H1 (cell line): Measurements from ENCODE around the gene CBLN1. TPM values are rescaled to one million over a fixed set of nuclear protein-coding genes. Genes with fewer than 3 reads are reported as not detected.

Source experiments
- CTCF ChIA-PET: fragments of 300-600 bp; sonication (Branson Sonifier 250); formaldehyde crosslinking; loops from one replicate; lab custom pipeline; 2021; ENCODE audit not compliant: partially characterized antibody; lab: Charles Lee
- POLR2A ChIA-PET: fragments of 300-600 bp; sonication (Branson Sonifier 250); formaldehyde crosslinking; loops from one replicate; lab custom pipeline; 2021; ENCODE audit warnings: inconsistent platforms; ENCODE audit not compliant: partially characterized antibody; lab: Charles Lee
- DNase-seq, 2 experiments: peaks; one replicate each; pipeline versions ENCODE4 v3.0.0 to v3.0.0-alpha.2; 2010 to 2022; ENCODE audit warnings: low spot score in 2 of 2, low read depth in 1 of 2, mixed read lengths in 1 of 2
- FAIRE-seq: peaks from 2 replicates; lab custom pipeline; 2011; peaks lifted over from hg19 to GRCh38; lab: Jason Lieb, UNC
- H2AFZ ChIP-seq: 2 replicates; pipeline ENCODE4 v1.8.1; 2012; ENCODE audit warnings: low read length, inconsistent platforms
- H2AK5ac ChIP-seq: 2 replicates; pipeline ENCODE4 v1.6.1; 2013; ENCODE audit warnings: low read depth, low read length
- H2BK120ac ChIP-seq: replicated peaks from 2 replicates; pipeline ENCODE3; 2013; ENCODE audit warnings: low read depth, low read length, inconsistent platforms
- H2BK12ac ChIP-seq: 2 replicates; pipeline ENCODE4 v1.6.1; 2013; ENCODE audit warnings: low read depth, low read length
- H2BK15ac ChIP-seq: 2 replicates; pipeline ENCODE4 v1.6.1; 2013; ENCODE audit warnings: low read length
- H2BK20ac ChIP-seq: 2 replicates; pipeline ENCODE4 v1.6.1; 2013; ENCODE audit warnings: low read length
- H2BK5ac ChIP-seq: 2 replicates; pipeline ENCODE4 v1.6.1; 2013; ENCODE audit warnings: low read depth, low read length
- H3K14ac ChIP-seq: 2 replicates; pipeline ENCODE4 v1.6.1; 2013; ENCODE audit warnings: inconsistent platforms; ENCODE audit not compliant: insufficient read length
- H3K18ac ChIP-seq: 2 replicates; pipeline ENCODE4 v1.6.1; 2013; ENCODE audit warnings: low read length; ENCODE audit errors: extremely low read depth
- H3K23ac ChIP-seq: 2 replicates; pipeline ENCODE4 v1.6.1; 2013; ENCODE audit warnings: inconsistent platforms; ENCODE audit not compliant: insufficient read length
- H3K23me2 ChIP-seq: 2 replicates; pipeline ENCODE4 v1.6.1; 2013; ENCODE audit warnings: low read depth, low read length
- H3K27ac ChIP-seq: 2 replicates; pipeline ENCODE4 v1.6.1; 2011; ENCODE audit warnings: low read depth, low read length, inconsistent platforms
- H3K27me3 ChIP-seq, 4 experiments: replicated peaks in 1 of 4; 1 replicate in 1 of 4; 2 replicates in 3 of 4; pipeline versions ENCODE4 v1.6.1 to v1.8.1; 2011 to 2013; ENCODE audit warnings: low read length in 3 of 4, mild to moderate bottlenecking in 3 of 4, inconsistent platforms in 2 of 4, mixed read lengths in 2 of 4, moderate library complexity in 1 of 4; ENCODE audit not compliant: control insufficient read depth in 3 of 4, insufficient read depth in 3 of 4; ENCODE audit errors: extremely low read depth in 1 of 4
- H3K36me3 ChIP-seq, 4 experiments: 2 replicates each; pipeline versions ENCODE4 v1.6.1 to v1.8.1; 2011 to 2013; ENCODE audit warnings: mild to moderate bottlenecking in 4 of 4, low read length in 3 of 4, moderate library complexity in 2 of 4, control low read depth in 1 of 4, inconsistent platforms in 1 of 4; ENCODE audit not compliant: insufficient read depth in 4 of 4, control insufficient read depth in 2 of 4
- H3K4ac ChIP-seq: replicated peaks from 2 replicates; pipeline ENCODE3; 2013; ENCODE audit warnings: low read length, low read depth, mixed read lengths, inconsistent platforms; ENCODE audit not compliant: insufficient read length
- H3K4me1 ChIP-seq, 4 experiments: replicated peaks in 1 of 4; 1 replicate in 1 of 4; 2 replicates in 3 of 4; pipeline versions ENCODE4 v1.6.1 to v1.8.1; 2011 to 2013; ENCODE audit warnings: low read length in 3 of 4, inconsistent platforms in 2 of 4, mixed read lengths in 1 of 4; ENCODE audit not compliant: insufficient read depth in 4 of 4, control insufficient read depth in 3 of 4
- H3K4me2 ChIP-seq, 2 experiments: 2 replicates each; pipeline versions ENCODE4 v1.6.1 to v1.8.1; 2011 to 2013; ENCODE audit warnings: low read depth in 2 of 2, low read length in 2 of 2, control low read depth in 1 of 2, inconsistent platforms in 1 of 2, mild to moderate bottlenecking in 1 of 2; ENCODE audit not compliant: insufficient read depth in 1 of 2
- H3K4me3 ChIP-seq, 4 experiments: fragments of 200-600, 300-600 bp in 1 of 4; sonication (generic), shearing (Covaris generic), sonication (Bioruptor Twin) in 1 of 4; 2 replicates each; pipeline versions ENCODE4 v1.5.1 to v1.8.1; 2011 to 2016; ENCODE audit warnings: low read length in 4 of 4, low read depth in 3 of 4, control low read depth in 2 of 4, inconsistent platforms in 2 of 4, mild to moderate bottlenecking in 2 of 4, mixed read lengths in 1 of 4, moderate library complexity in 1 of 4; ENCODE audit not compliant: insufficient read depth in 2 of 4; ENCODE audit errors: extremely low read depth in 1 of 4
- H3K56ac ChIP-seq: replicated peaks from 2 replicates; pipeline ENCODE3; 2013; ENCODE audit warnings: low read depth, mild to moderate bottlenecking, mixed read lengths, low read length, inconsistent platforms; ENCODE audit not compliant: insufficient read length
- H3K79me1 ChIP-seq: 2 replicates; pipeline ENCODE4 v1.6.1; 2013; ENCODE audit warnings: low read depth, low read length, control low read depth
- H3K79me2 ChIP-seq, 2 experiments: 2 replicates each; pipeline versions ENCODE4 v1.6.1 to v1.8.1; 2012 to 2013; ENCODE audit warnings: low read length in 2 of 2, mild to moderate bottlenecking in 2 of 2, inconsistent platforms in 1 of 2; ENCODE audit not compliant: insufficient read depth in 2 of 2, control insufficient read depth in 1 of 2
- H3K9ac ChIP-seq, 4 experiments: replicated peaks in 1 of 4; 1 replicate in 1 of 4; 2 replicates in 3 of 4; pipeline versions ENCODE4 v1.6.1 to v1.8.1; 2011 to 2013; ENCODE audit warnings: low read depth in 3 of 4, low read length in 3 of 4, control low read depth in 2 of 4, mild to moderate bottlenecking in 2 of 4, moderate library complexity in 2 of 4, inconsistent platforms in 1 of 4; ENCODE audit errors: extremely low read depth in 1 of 4
- H3K9me3 ChIP-seq, 2 experiments: 2 replicates each; pipeline versions ENCODE4 v1.6.1 to v1.8.1; 2012 to 2013; ENCODE audit warnings: mild to moderate bottlenecking in 2 of 2, moderate library complexity in 2 of 2, control low read depth in 1 of 2, inconsistent platforms in 1 of 2, low read depth in 1 of 2, low read length in 1 of 2, mixed read lengths in 1 of 2; ENCODE audit not compliant: insufficient read depth in 2 of 2
- H4K20me1 ChIP-seq, 2 experiments: replicated peaks in 1 of 2; 2 replicates each; pipeline versions ENCODE3 to v1.8.1; 2011 to 2013; ENCODE audit warnings: inconsistent platforms in 2 of 2, low read length in 2 of 2, mild to moderate bottlenecking in 1 of 2; ENCODE audit not compliant: insufficient read depth in 2 of 2, control insufficient read depth in 1 of 2
- H4K5ac ChIP-seq: 2 replicates; pipeline ENCODE4 v1.6.1; 2013; ENCODE audit warnings: low read length, low read depth, mixed read lengths, inconsistent platforms; ENCODE audit not compliant: insufficient read length
- H4K8ac ChIP-seq: 2 replicates; pipeline ENCODE4 v1.8.0; 2013; ENCODE audit warnings: mild to moderate bottlenecking, moderate library complexity, low read length, inconsistent platforms; ENCODE audit not compliant: insufficient read depth; ENCODE audit errors: extremely low read depth
- H4K91ac ChIP-seq: replicated peaks from 2 replicates; pipeline ENCODE3; 2013; ENCODE audit warnings: low read length, mixed read lengths, inconsistent platforms; ENCODE audit not compliant: insufficient read length
- CBX5 ChIP-seq: fragments of 300-800, 300-1000 bp; sonication (generic); IDR thresholded peaks from 2 replicates; pipeline ENCODE4 v1.7.1; 2016; ENCODE audit warnings: antibody characterized with exemption, low read length, low read depth
- NANOG ChIP-seq: IDR thresholded peaks from 2 replicates; pipeline ENCODE4 v1.6.1; 2011; ENCODE audit warnings: low read length, low read depth, mild to moderate bottlenecking, inconsistent platforms; ENCODE audit not compliant: insufficient read depth, poor library complexity, severe bottlenecking
- POLR2A ChIP-seq, 2 experiments: IDR thresholded peaks; 1 replicate in 1 of 2; 2 replicates in 1 of 2; pipeline ENCODE4 v1.6.1; 2011; ENCODE audit warnings: low read depth in 2 of 2, low read length in 2 of 2, mild to moderate bottlenecking in 2 of 2; ENCODE audit errors: control extremely low read depth in 1 of 2
- WGBS, 2 experiments: shearing (Covaris generic) in 1 of 2; methylation state at CpG; one replicate each; pipeline versions ENCODE4 v1.1.6 to v1.1.7; 2013 to 2015; ENCODE audit warnings: low lambda C conversion rate in 2 of 2, mixed read lengths in 2 of 2, inconsistent platforms in 1 of 2, low coverage in 1 of 2, missing lambda C conversion rate in 1 of 2; ENCODE audit not compliant: insufficient replicate concordance in 2 of 2, insufficient coverage in 1 of 2, insufficient read length in 1 of 2; ENCODE audit errors: extremely low coverage in 1 of 2, missing lambda C conversion rate in 1 of 2; 5-methylcytosine and 5-hydroxymethylcytosine counted together
- polyA plus RNA-seq, 7 experiments: library from polyadenylated mRNA; depleted of rRNA in 3 of 7; stranded (reverse) in 5 of 7; unstranded in 2 of 7; fragments of >200 nt in 5 of 7; fragments of 200-250 nt in 2 of 7; gene quantifications; 1 replicate in 5 of 7; 2 replicates in 1 of 7; 4 replicates in 1 of 7; pipeline versions ENCODE4 v1.2.1 to v1.2.3, GENCODE V29; 2011 to 2013; ENCODE audit warnings: missing spikeins in 2 of 7, mixed read lengths in 2 of 7
- total RNA-seq: library from RNA; stranded (reverse); fragmentation: NEBNext Ultra II Directional; extraction: Animal tissue kit (Norgen Biotek cat#: 25700); gene quantifications from 2 replicates; pipeline ENCODE4 v1.2.1, GENCODE V29; 2021

Gene CBLN1
- total and polyA plus RNA-seq, 2 of the 8 experiments (the other 6 are each of a cell fraction or from before 2014, with no cell fraction given) = 0.97 to 7.1 TPM

DNA sequence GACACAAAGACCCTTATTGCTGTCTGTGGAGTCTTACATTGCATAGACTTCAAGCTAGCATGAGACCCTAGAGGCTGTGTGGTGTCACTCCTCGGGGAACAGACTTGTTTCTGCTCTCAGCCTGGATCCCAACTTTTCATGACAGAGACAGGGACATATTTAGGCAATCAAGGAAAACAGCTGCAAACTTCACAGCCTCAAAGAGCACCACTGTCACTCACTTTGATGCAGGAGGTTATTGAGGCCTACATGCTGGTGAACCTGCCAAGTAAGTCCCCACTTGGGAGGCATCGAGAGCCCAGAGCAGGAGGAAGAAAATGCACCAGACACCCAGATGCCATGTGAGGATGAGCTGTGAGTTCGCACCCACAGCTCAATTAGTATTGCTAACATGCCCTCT lies 10.3 kb downstream of the CBLN1 start:
- Histone ChIP-seq H3K79me1 (no peaks in the 10 kb centered on the region), H3K18ac (no peak overlapping the region), H3K4me1 (peaks cover 2 to 11% (median 6%) of the 10 kb centered on the region in 4 experiments; a peak in 6 of 7 replicates), H3K14ac (no peak overlapping the region), H3K4ac (no peak overlapping the region), H4K8ac (no peak overlapping the region), H4K91ac (no peak overlapping the region), H3K27ac (no peak overlapping the region), H3K36me3 (no peaks in the 10 kb centered on the region), H3K4me2 (no peak overlapping the region), H3K23me2 (peaks cover 8% of the 10 kb centered on the region; the same call in 1 of the 2 replicates), H3K9ac (no peak overlapping the region), H3K27me3 (peaks cover 35 to 46% (median 42%) of the 10 kb centered on the region in 4 experiments), H2AFZ (no peak overlapping the region), H3K56ac (no peak overlapping the region), H2BK20ac (no peak overlapping the region), H2BK12ac (no peak overlapping the region), H2BK120ac (no peak overlapping the region), H4K20me1 (peaks cover 5 to 12% of the 10 kb centered on the region in 2 experiments), H2AK5ac (no peak overlapping the region), H3K9me3 (no peaks in the 10 kb centered on the region), H3K4me3 (no peak overlapping the region), H4K5ac (no peak overlapping the region), H2BK15ac (no peak overlapping the region), H2BK5ac (no peak overlapping the region), H3K23ac (no peak overlapping the region), H3K79me2 (no peaks in the 10 kb centered on the region)
- no peak for DNase-seq
- WGBS, 2 experiments = 78% methylated on average over 3 of the region's 3 CpGs; no CpG with 5 or more reads in 1 of the 2 experiments
- FAIRE-seq = no peak
- ChIA-PET CTCF (interaction anchor here (0.7 to 6.9 kb wide), 7 partner anchors 9 to 445 kb away, joined by 3 to 28 read pairs (median 3); no protein-coding TSS in a partner anchor), POLR2A (no interaction called here)
- TF ChIP-seq POLR2A (IDR thresholded peaks at IDR 0.05; ENCODE audit: control extremely low read depth in 1 of 2, low read depth in 2 of 2, low read length in 2 of 2) (no peak), CBX5 (no peak), NANOG (no peak)
